Spinal cord (tissue), 10 donors: ENCODE results near the gene WDR86. TPM values are rescaled to one million over a fixed set of nuclear protein-coding genes. Genes with fewer than 3 reads are reported as not detected.

Experiments
- DNase-seq, 6 donors: peaks; one replicate each; pipeline versions ENCODE4 v3.0.0 to v3.0.0-alpha.2; 2013 to 2015; ENCODE audit warnings: low spot score in 6 of 6, low read depth in 4 of 6
- H3K27ac ChIP-seq: one replicate; pipeline ENCODE4 v1.5.1; 2013; ENCODE audit warnings: low read depth, low read length, control low read depth
- H3K27me3 ChIP-seq: one replicate; pipeline ENCODE4 v1.6.1; 2013; ENCODE audit warnings: low read length; ENCODE audit not compliant: control insufficient read depth, insufficient read depth
- H3K36me3 ChIP-seq: one replicate; pipeline ENCODE4 v1.6.1; 2013; ENCODE audit warnings: low read length; ENCODE audit not compliant: control insufficient read depth, insufficient read depth
- H3K4me1 ChIP-seq: one replicate; pipeline ENCODE4 v1.6.1; 2013; ENCODE audit warnings: low read length; ENCODE audit not compliant: control insufficient read depth, insufficient read depth
- H3K4me3 ChIP-seq: one replicate; pipeline ENCODE4 v1.5.1; 2013; ENCODE audit warnings: low read depth, low read length, control low read depth
- H3K9me3 ChIP-seq: one replicate; pipeline ENCODE4 v1.6.1; 2013; ENCODE audit warnings: low read length; ENCODE audit not compliant: control insufficient read depth, insufficient read depth
- WGBS: methylation state at CpG from one replicate; pipeline ENCODE4 v1.1.5; 2013; ENCODE audit warnings: missing lambda C conversion rate; ENCODE audit not compliant: insufficient coverage; 5-methylcytosine and 5-hydroxymethylcytosine counted together
- polyA plus RNA-seq, 2 donors: library from polyadenylated mRNA; unstranded; fragments of 120-200 nt; gene quantifications; one replicate each; pipeline ENCODE4 v1.2.1, GENCODE V29; 2013; ENCODE audit not compliant: insufficient read length in 2 of 2
- total RNA-seq, 2 donors: library from RNA; depleted of rRNA in 1 of 2; stranded (reverse); fragments of 120-200 nt in 1 of 2; fragments of >200 nt in 1 of 2; gene quantifications; one replicate each; pipeline versions ENCODE4 v1.2.3 to v1.2.4, GENCODE V29; 2013 to 2014
- donor health status: healthy.

Gene WDR86
- total and polyA plus RNA-seq, 4 donors = 16.6 to 139 (median 44.4) TPM

- H3K9me3 ChIP-seq = no peaks in the 10 kb centered on the region
- DNase-seq = no peak
- H3K27ac ChIP-seq = no peak overlapping the region
- peaks cover 13% of the 10 kb centered on the region for H3K27me3 ChIP-seq
- H3K36me3 ChIP-seq = no peaks in the 10 kb centered on the region
- WGBS = 80% methylated on average over 15 of the region's 23 CpGs
- no peak overlapping the region for H3K4me3 ChIP-seq
- H3K4me1 ChIP-seq = peaks cover 10% of the 10 kb centered on the region
Observed at GRCh38 chr7:151451626-151452571, 42.1 kb upstream of the WDR86 start.

GRCh38 chr7:151451156-151451555 is 41.3 kb upstream of the WDR86 start:
- H3K27me3 ChIP-seq = peaks cover 13% of the 10 kb centered on the region
- H3K4me3 ChIP-seq = no peak overlapping the region
- H3K4me1 ChIP-seq = peaks cover 10% of the 10 kb centered on the region
- no peaks in the 10 kb centered on the region for H3K36me3 ChIP-seq
- DNase-seq = no peak
- no peaks in the 10 kb centered on the region for H3K9me3 ChIP-seq
- WGBS = 88% methylated on average over 4 of the region's 5 CpGs
- H3K27ac ChIP-seq = no peak overlapping the region

DNA sequence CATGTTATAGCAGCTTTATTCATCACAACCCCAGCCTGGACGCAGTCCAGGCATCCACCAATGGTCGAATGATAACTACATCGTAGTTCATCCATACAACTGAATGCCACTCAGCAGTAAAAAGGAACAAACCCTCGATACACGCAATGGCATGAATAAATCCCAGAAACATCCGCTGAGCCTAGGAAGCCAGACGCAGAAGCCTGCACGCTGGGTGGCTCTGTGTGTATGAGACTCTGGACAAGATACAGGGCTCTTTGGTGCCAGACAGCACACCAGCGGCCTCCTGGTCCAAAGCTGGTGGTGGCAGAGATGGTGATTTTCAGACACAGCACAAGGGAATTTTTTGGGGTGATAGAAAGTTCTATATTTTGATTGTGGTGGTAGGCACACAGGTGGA is 40.2 kb upstream of the WDR86 start:
- WGBS = 75% methylated on average over 9 of the region's 9 CpGs
- no peak for DNase-seq
- H3K36me3 ChIP-seq = no peaks in the 10 kb centered on the region
- H3K4me3 ChIP-seq = no peak overlapping the region
- no peak overlapping the region for H3K27ac ChIP-seq
- H3K4me1 ChIP-seq = peaks cover 10% of the 10 kb centered on the region
- H3K27me3 ChIP-seq = peaks cover 13% of the 10 kb centered on the region
- no peaks in the 10 kb centered on the region for H3K9me3 ChIP-seq

GRCh38 chr7:151448261-151449252 is 38.7 kb upstream of the WDR86 start:
- peak in 2 of 6 donors; percentile 47 to 82 for DNase-seq
- Histone ChIP-seq H3K27me3 (peaks cover 13% of the 10 kb centered on the region), H3K4me1 (peaks cover 10% of the 10 kb centered on the region), H3K9me3 (no peaks in the 10 kb centered on the region), H3K4me3 (peak overlapping the region; percentile 42), H3K36me3 (no peaks in the 10 kb centered on the region), H3K27ac (peak overlapping the region; percentile 33)
- 5% methylated on average over 54 of the region's 61 CpGs for WGBS

DNA sequence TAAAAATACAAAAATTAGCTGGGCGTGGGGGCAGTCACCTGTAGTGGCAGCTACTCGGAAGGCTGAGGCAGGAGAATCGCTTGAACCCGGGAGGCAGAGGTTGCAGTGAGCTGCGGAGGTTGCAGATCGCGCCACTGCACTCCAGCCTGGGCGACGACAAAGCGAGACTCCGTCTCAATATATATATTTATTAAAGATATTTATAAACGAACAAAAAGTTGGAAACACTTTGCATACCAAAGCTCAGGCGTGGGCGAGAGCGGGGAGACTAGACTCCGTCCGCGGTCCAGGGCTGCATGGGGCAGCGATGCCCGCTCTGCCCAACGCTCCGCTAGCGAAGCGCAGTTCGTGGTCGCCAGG is 38.0 kb upstream of the WDR86 start:
- WGBS = 50% methylated on average over 15 of the region's 26 CpGs
- Histone ChIP-seq H3K27me3 (peaks cover 13% of the 10 kb centered on the region), H3K27ac (no peak overlapping the region), H3K4me1 (peaks cover 10% of the 10 kb centered on the region), H3K9me3 (no peaks in the 10 kb centered on the region), H3K4me3 (peak overlapping the region; percentile 42), H3K36me3 (no peaks in the 10 kb centered on the region)
- no peak for DNase-seq

DNA sequence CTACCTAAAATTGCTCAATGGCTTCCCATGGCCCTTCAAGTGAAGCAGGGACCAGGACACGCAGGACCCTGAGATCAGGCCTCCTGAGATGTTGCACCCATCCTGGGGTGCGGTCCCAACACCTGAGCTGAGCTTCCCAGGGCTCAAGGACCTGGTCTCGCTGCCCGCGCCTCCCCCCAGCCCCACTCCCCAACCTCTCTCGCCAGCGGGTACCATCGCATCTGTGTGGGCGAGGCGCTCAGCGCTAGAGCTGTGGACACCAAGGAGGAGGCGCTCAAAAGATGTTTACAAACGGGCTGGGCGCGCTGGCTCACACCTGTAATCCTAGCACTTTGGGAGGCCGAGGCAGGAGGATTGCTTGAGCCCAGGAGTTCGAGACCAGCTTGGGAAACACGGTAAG is 37.5 kb upstream of the WDR86 start:
- Histone ChIP-seq H3K4me3 (no peak overlapping the region), H3K27me3 (peaks cover 13% of the 10 kb centered on the region), H3K36me3 (no peaks in the 10 kb centered on the region), H3K4me1 (peaks cover 10% of the 10 kb centered on the region), H3K9me3 (no peaks in the 10 kb centered on the region), H3K27ac (no peak overlapping the region)
- WGBS = 99% methylated on average over 12 of the region's 18 CpGs
- no peak for DNase-seq

- no peak overlapping the region for H3K27ac ChIP-seq
- H3K4me3 ChIP-seq = no peak overlapping the region
- H3K27me3 ChIP-seq = peaks cover 13% of the 10 kb centered on the region
- no peaks in the 10 kb centered on the region for H3K9me3 ChIP-seq
- DNase-seq = no peak
- no peaks in the 10 kb centered on the region for H3K36me3 ChIP-seq
- H3K4me1 ChIP-seq = peaks cover 10% of the 10 kb centered on the region
- 93% methylated on average over 2 of the region's 2 CpGs for WGBS
Observed at GRCh38 chr7:151446412-151446811, 36.6 kb upstream of the WDR86 start.

GRCh38 chr7:151444632-151445031 is 34.8 kb upstream of the WDR86 start:
- no CpG with 5 or more reads among the region's 1 CpG for WGBS
- Histone ChIP-seq H3K27ac (no peak overlapping the region), H3K4me1 (peaks cover 25% of the 10 kb centered on the region), H3K36me3 (no peaks in the 10 kb centered on the region), H3K4me3 (no peak overlapping the region), H3K9me3 (no peaks in the 10 kb centered on the region), H3K27me3 (peaks cover 16% of the 10 kb centered on the region)
- no peak for DNase-seq

DNA sequence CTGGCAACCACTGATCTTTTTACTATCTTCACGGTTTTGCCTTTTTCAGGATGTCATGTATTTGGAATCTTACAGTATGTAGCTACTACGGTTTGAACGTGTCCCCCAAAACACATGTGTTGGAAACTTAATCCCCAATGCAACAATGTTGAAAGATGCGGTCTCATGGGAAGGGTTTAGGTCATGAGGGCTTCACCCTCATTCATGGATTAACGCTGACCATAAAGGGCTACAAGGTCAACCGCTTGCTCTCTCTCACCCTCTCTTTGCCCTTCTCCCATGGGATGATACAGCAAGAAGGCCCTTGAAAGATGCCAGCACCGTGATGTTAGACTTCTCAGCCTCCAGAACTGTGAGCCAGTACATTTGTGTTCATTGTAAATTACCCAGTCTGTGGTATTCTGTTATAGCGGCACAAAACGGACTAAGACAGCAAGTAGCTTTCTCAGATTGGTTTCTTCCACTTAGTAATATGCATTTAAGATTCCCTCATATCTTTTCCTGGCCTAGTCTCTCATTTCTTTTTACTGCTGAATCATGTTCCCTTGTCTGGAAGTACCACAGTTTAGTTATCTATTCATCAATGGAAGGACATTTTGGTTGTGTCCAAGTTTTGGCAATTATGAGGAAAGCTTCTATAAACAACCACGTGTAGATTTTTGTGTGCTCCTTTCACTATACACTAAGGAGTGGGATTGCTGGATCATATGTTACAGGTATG is 33.1 kb upstream of the WDR86 start:
- WGBS = 83% methylated on average over 6 of the region's 10 CpGs

More for the DNA sequence above, 33.1 kb upstream of the WDR86 start:
- no peak for DNase-seq
- Histone ChIP-seq H3K4me1 (peaks cover 23% of the 10 kb centered on the region), H3K27me3 (peaks cover 13% of the 10 kb centered on the region), H3K4me3 (no peak overlapping the region), H3K27ac (no peak overlapping the region), H3K36me3 (no peaks in the 10 kb centered on the region), H3K9me3 (no peaks in the 10 kb centered on the region)
